Measurements from ENCODE around the gene SLC38A1.

The SLC38A1 gene

DNA sequence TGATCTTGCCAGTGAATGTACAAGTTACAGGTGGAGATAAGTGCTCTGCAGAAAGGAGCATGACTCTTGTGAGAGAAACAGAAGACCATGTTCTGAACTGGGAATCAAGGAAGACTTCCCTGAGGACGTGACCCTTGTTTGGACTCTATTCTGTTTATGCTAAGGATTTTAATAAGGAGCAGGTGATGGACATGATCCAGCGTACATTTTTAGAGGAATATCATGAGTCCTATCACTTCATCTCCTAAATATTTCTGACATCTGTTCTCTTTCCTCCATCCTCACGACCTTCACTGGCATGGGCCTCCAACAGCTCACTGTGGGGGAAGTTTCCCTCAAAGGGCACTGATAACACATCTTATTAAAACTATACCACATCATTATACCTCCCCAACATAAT is 7.9 kb upstream of the SLC38A1 start:
- peaks cover 2% of the 10 kb centered on the region for H3K36me3 ChIP-seq (ENCODE audit: control insufficient read depth, insufficient read depth, low read length)
- no peak overlapping the region for H3K4me3 ChIP-seq (replicated peaks; ENCODE audit: low read depth, low read length)
- DNase-seq (ENCODE audit: extremely low read depth, insufficient read length) = no peak
- TF ChIP-seq, protein P1, sequence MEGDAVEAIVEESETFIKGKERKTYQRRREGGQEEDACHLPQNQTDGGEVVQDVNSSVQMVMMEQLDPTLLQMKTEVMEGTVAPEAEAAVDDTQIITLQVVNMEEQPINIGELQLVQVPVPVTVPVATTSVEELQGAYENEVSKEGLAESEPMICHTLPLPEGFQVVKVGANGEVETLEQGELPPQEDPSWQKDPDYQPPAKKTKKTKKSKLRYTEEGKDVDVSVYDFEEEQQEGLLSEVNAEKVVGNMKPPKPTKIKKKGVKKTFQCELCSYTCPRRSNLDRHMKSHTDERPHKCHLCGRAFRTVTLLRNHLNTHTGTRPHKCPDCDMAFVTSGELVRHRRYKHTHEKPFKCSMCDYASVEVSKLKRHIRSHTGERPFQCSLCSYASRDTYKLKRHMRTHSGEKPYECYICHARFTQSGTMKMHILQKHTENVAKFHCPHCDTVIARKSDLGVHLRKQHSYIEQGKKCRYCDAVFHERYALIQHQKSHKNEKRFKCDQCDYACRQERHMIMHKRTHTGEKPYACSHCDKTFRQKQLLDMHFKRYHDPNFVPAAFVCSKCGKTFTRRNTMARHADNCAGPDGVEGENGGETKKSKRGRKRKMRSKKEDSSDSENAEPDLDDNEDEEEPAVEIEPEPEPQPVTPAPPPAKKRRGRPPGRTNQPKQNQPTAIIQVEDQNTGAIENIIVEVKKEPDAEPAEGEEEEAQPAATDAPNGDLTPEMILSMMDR (IDR thresholded peaks at IDR 0.05; ENCODE audit: insufficient read depth, low read length, poor library complexity, severe bottlenecking) = no peak
- H3K27me3 ChIP-seq (replicated peaks; ENCODE audit: control insufficient read depth, insufficient read depth, low read length) = no peaks in the 10 kb centered on the region

DNA sequence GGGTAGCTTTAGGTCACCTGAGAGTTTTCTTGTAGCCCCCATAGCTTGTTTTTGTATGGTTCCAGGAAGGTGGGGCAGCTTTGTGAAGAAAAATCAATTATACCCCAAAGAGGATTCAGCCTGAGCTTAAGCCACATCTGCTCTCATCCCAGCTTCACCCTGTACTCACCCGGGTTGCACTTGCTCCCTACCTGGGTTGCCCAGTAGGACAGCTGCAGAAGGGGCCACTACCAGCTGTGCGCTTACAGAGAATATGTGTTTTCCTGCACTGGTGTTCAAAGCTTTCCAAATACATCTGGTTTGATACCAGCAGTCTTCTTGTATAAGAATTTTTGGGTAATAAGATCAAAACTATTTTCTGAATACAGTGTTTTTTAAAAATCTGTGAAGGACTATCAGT is 3.0 kb upstream of the SLC38A1 start:
- no peaks in the 10 kb centered on the region for H3K27me3 ChIP-seq (replicated peaks; ENCODE audit: control insufficient read depth, insufficient read depth, low read length)
- DNase-seq (ENCODE audit: extremely low read depth, insufficient read length) = no peak
- H3K4me3 ChIP-seq (replicated peaks; ENCODE audit: low read depth, low read length) = no peak overlapping the region
- peaks cover 2% of the 10 kb centered on the region for H3K36me3 ChIP-seq (ENCODE audit: control insufficient read depth, insufficient read depth, low read length)
- TF ChIP-seq, protein P1 (IDR thresholded peaks at IDR 0.05; ENCODE audit: insufficient read depth, low read length, poor library complexity, severe bottlenecking) = no peak

DNA sequence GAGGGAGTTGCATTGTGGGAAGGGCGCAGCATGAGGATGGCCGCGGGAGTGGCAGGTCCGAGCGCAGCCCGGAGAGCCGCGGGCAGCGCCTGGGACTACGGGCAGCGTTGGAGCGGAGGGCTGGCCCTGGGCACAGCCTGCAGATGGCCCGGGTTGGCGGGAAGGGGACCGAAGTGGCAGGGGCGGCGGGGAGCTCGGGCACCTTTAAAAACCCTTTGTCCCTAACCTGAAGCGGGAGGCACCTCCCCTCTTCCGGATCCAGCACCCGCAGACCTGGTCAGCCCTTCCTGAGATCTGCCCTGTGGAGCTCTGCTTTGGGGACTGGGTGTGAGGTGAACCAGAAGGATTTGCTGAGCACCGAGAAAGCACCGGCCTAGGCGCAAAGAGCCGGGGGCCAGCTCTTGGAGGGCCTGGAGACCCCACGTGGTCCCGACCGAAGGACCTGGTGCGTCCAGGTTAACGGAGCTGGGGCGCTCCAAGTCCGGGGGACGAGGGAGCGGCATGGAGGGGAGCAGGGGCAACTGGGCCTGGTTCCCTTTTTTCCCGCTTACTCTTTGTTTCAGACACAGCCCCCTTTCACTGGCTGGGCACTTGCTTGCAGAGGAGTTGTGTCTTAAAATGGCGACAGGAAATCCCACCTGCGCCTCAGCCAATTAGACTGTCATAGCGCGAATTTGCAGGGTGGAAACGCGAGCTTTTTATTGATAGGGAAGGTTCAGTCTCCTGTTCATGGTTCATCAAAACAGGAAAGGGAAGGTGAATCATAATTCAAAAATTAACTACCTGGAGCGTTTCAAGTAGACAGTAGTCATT is 792 bp upstream of the SLC38A1 start:
- Histone ChIP-seq H3K27me3 (replicated peaks; ENCODE audit: control insufficient read depth, insufficient read depth, low read length) (no peaks in the 10 kb centered on the region), H3K36me3 (ENCODE audit: control insufficient read depth, insufficient read depth, low read length) (no peaks in the 10 kb centered on the region), H3K4me3 (replicated peaks; ENCODE audit: low read depth, low read length) (peak overlapping the region; percentile 95)
- DNase-seq (ENCODE audit: extremely low read depth, insufficient read length) = peak; percentile 81
- TF ChIP-seq, protein P1 (IDR thresholded peaks at IDR 0.05; ENCODE audit: insufficient read depth, low read length, poor library complexity, severe bottlenecking) = no peak

DNA sequence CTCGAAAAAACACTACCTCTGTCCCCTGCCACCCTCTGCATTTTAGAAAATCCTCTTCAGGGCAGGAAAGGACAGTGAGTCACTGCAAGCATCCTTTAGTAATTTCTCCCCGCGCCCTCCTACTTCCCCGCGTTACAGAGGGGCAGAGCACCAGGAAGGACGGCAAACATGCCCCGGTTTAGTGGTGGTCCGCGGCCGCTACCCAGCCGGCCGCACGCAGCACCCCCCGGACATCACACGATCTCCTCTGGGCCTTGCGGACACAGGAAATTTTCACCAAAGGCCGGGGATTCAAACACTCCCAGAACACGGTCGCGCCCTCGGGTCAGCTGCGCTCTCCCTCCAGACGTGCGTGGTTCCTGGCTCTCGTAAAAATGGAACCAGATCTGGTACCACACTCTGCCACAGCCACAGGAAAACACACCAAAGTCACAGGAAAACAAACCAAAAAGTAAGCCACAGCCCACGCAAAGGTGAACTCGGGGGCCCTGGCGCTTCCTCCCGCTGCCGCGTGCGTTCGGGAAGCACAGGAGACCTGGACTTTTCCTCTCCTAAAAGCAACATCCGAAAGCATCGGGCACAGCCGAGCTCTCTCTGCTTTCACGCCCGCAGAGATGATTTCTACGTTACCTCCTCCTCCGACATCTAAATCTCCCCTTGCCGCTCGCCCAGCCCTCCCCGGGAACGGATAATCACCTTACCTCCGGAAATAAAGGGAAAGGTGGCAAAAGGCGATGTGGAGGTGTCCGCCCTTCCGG is 839 bp downstream of the SLC38A1 start:
- H3K36me3 ChIP-seq (ENCODE audit: control insufficient read depth, insufficient read depth, low read length) = no peaks in the 10 kb centered on the region
- DNase-seq (ENCODE audit: extremely low read depth, insufficient read length) = peak; percentile 49
- H3K27me3 ChIP-seq (replicated peaks; ENCODE audit: control insufficient read depth, insufficient read depth, low read length) = no peaks in the 10 kb centered on the region
- TF ChIP-seq, protein P1 (IDR thresholded peaks at IDR 0.05; ENCODE audit: insufficient read depth, low read length, poor library complexity, severe bottlenecking) = no peak
- peak overlapping the region; percentile 95 for H3K4me3 ChIP-seq (replicated peaks; ENCODE audit: low read depth, low read length)

DNA sequence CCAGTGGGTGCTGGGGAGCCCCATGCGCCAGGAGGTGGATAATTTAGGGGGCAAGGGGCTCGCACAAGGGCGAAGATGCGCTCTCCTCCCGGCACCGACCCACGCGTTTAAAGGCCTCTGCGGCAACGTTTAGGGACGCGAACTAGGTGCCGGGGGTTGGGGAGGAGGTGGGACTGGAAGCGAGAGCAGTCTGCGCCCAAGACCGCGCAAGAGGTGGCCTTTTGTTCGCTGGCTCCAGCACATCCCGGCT is 1.3 kb downstream of the SLC38A1 start:
- no peaks in the 10 kb centered on the region for H3K27me3 ChIP-seq (replicated peaks; ENCODE audit: control insufficient read depth, insufficient read depth, low read length)
- peak overlapping the region; percentile 95 for H3K4me3 ChIP-seq (replicated peaks; ENCODE audit: low read depth, low read length)
- TF ChIP-seq, protein P1 (IDR thresholded peaks at IDR 0.05; ENCODE audit: insufficient read depth, low read length, poor library complexity, severe bottlenecking) = no peak
- no peak for DNase-seq (ENCODE audit: extremely low read depth, insufficient read length)
- H3K36me3 ChIP-seq (ENCODE audit: control insufficient read depth, insufficient read depth, low read length) = no peaks in the 10 kb centered on the region

Data from GM06990 (cell line).